K562 (cell line): ENCODE measurements around the gene FERMT3. TPM values are rescaled to one million over a fixed set of nuclear protein-coding genes. Genes with fewer than 3 reads are reported as not detected.

Experiments used
- CAMTA2 ChIP-seq: fragments of 250-450 bp; sonication (Bioruptor Pico); conservative IDR thresholded peaks from 2 replicates; pipeline ENCODE4 v1.5.1; 2022
- MTA1 ChIP-seq: fragments of 450-650 bp; IDR thresholded peaks from 2 replicates; pipeline ENCODE4 v1.6.1; 2017; ENCODE audit warnings: borderline replicate concordance
- NKRF ChIP-seq: fragments of 450-650 bp; IDR thresholded peaks from 2 replicates; pipeline ENCODE4 v1.6.1; 2016; ENCODE audit warnings: borderline replicate concordance
- SRSF1 ChIP-seq: fragments of 200-400 bp; formaldehyde crosslinking; IDR thresholded peaks from 2 replicates; pipeline ENCODE4 v1.6.1; 2017; ENCODE audit warnings: mild to moderate bottlenecking, low read depth, low read length, moderate library complexity
- ZBTB40 ChIP-seq, 2 experiments: fragments of 450-650 bp in 1 of 2; sonication (generic) in 1 of 2; formaldehyde crosslinking in 1 of 2; IDR thresholded peaks; 2 replicates each; pipeline versions ENCODE4 v1.7.1 to v1.9.0; 2016 to 2022; ENCODE audit warnings: inconsistent platforms in 1 of 2, mild to moderate bottlenecking in 1 of 2, missing genetic modification reagents in 1 of 2
- ZNF354B ChIP-seq: fragments of 250-450 bp; sonication (Bioruptor Pico); IDR thresholded peaks from 2 replicates; pipeline ENCODE4 v1.4.0; 2020
- polyA plus RNA-seq, 8 experiments: library from polyadenylated mRNA; depleted of rRNA in 4 of 8; stranded (reverse) in 5 of 8; unstranded in 3 of 8; fragments of >200 nt; fragmentation: Nextera tagmentation in 2 of 8; fragmentation: Illumina TruSeq in 1 of 8; extraction: Ambion mirVana in 2 of 8; extraction: Trizol in 1 of 8; gene quantifications; 2 replicates each; pipeline versions ENCODE4 v1.2.1 to v1.2.3, GENCODE V29; 2011 to 2014; ENCODE audit warnings: inconsistent platforms in 1 of 8, missing spikeins in 1 of 8
- total RNA-seq, 7 experiments: library from RNA; depleted of rRNA in 6 of 7; stranded (reverse); fragments of >200 nt in 6 of 7; fragmentation: Illumina TruSeq in 2 of 7; extraction: Trizol in 2 of 7; gene quantifications; 2 replicates each; pipeline versions ENCODE4 v1.2.1 to v1.2.3, GENCODE V29; 2011 to 2021; ENCODE audit warnings: low replicate concordance in 1 of 7

Gene FERMT3
- total and polyA plus RNA-seq, 9 of the 15 experiments (the other 6 are each of a cell fraction or from before 2014, with no cell fraction given) = 3.2 to 275 (median 79.7) TPM

- no peak for TF ChIP-seq MTA1
- no peak for TF ChIP-seq ZNF354B (CRISPR knock-in tag)
- peak; percentile 88 for TF ChIP-seq ZBTB40 (IDR thresholded peaks at IDR 0.05)
- TF ChIP-seq ZBTB40 (CRISPR knock-in tag; IDR thresholded peaks at IDR 0.05) = no peak
- no peak for TF ChIP-seq SRSF1
- no peak for TF ChIP-seq CAMTA2
- peak; percentile 41; the same call in 1 of the 2 replicates for TF ChIP-seq NKRF
These were observed 19.3 kb downstream of the FERMT3 start, which contains the start of the genes NUDT22 and TRPT1 (continued) for GRCh38 chr11:64225608-64226506.
